HCT116 (cell line): ENCODE measurements around the gene VPS33A. TPM values are rescaled to one million over a fixed set of nuclear protein-coding genes. Genes with fewer than 3 reads are reported as not detected.

Experiments
- ATAC-seq: fragments of 200-7000 bp; cut with Tn5 transposase; 2 replicates; pipeline ENCODE4 v1.9.1; 2020; ENCODE audit warnings: mild to moderate bottlenecking, moderate library complexity
- BruUV-seq: library from RNA; stranded (reverse); fragments of 400-500 nt; replicated peaks from 2 replicates; lab custom pipeline; 2021; lab: Mats Ljungman, UMichigan
- CTCF ChIA-PET: fragments of 300-600 bp; sonication (Branson Sonifier 250); formaldehyde crosslinking; loops from one replicate; lab custom pipeline; 2021; ENCODE audit warnings: antibody characterized with exemption; lab: Charles Lee
- POLR2A ChIA-PET: fragments of 300-600, 350-600 bp; sonication (Branson Sonifier 250); formaldehyde crosslinking; loops from one replicate; lab custom pipeline; 2021; ENCODE audit warnings: antibody characterized with exemption; lab: Charles Lee
- RAD21 ChIA-PET, 2 experiments: fragments of 300-600 bp; sonication (Branson Sonifier 250); formaldehyde crosslinking; loops; one replicate each; lab custom pipeline; 2023; ENCODE audit warnings: low total read pairs in 2 of 2; ENCODE audit not compliant: uncharacterized antibody in 2 of 2, unreplicated experiment in 2 of 2, low non-redundant PET in 1 of 2; lab: Charles Lee
- DNase-seq: peaks from one replicate; pipeline ENCODE4 v3.0.0-alpha.2; 2010; ENCODE audit warnings: low read depth, low spot score
- H2AFZ ChIP-seq: fragments of 200-600 bp; shearing (Covaris generic), sonication (generic); 2 replicates; pipeline ENCODE4 v1.6.1; 2017; ENCODE audit warnings: low read depth, mixed run types, mixed read lengths, antibody characterized with exemption, low read length; ENCODE audit not compliant: poor library complexity, severe bottlenecking
- H3K27ac ChIP-seq: 2 replicates; pipeline ENCODE4 v1.5.1; 2012; ENCODE audit warnings: low read depth, low read length
- H3K27me3 ChIP-seq: fragments of 200-600 bp; sonication (generic); 2 replicates; pipeline ENCODE4 v1.6.1; 2016; ENCODE audit warnings: mixed run types, low read length, mixed read lengths; ENCODE audit not compliant: insufficient read depth
- H3K36me3 ChIP-seq, 2 experiments: fragments of 200-500 bp in 1 of 2; fragments of 200-600 bp in 1 of 2; sonication (Bioruptor generic) in 1 of 2; sonication (generic) in 1 of 2; 2 replicates each; pipeline versions ENCODE4 v1.5.1 to v1.6.1; 2014 to 2016; ENCODE audit warnings: low read length in 2 of 2, inconsistent platforms in 1 of 2, mixed read lengths in 1 of 2, mixed run types in 1 of 2; ENCODE audit not compliant: insufficient read depth in 2 of 2, control insufficient read depth in 1 of 2
- H3K4me1 ChIP-seq, 2 experiments: fragments of 200-600 bp in 1 of 2; sonication (generic) in 1 of 2; 2 replicates each; pipeline versions ENCODE4 v1.5.1 to v1.6.1; 2012 to 2017; ENCODE audit warnings: low read length in 2 of 2, inconsistent platforms in 1 of 2, mild to moderate bottlenecking in 1 of 2, mixed read lengths in 1 of 2, mixed run types in 1 of 2, moderate library complexity in 1 of 2; ENCODE audit not compliant: insufficient read depth in 2 of 2, control insufficient read depth in 1 of 2
- H3K4me2 ChIP-seq: fragments of 200-600 bp; sonication (generic); 2 replicates; pipeline ENCODE4 v1.6.1; 2017; ENCODE audit warnings: mixed run types, low read length, mixed read lengths
- H3K4me3 ChIP-seq, 2 experiments: fragments of 200-600 bp in 1 of 2; sonication (generic) in 1 of 2; replicated peaks in 1 of 2; 2 replicates each; pipeline ENCODE4 v1.5.1; 2011 to 2016; ENCODE audit warnings: low read length in 2 of 2, control low read depth in 1 of 2, low read depth in 1 of 2, mild to moderate bottlenecking in 1 of 2, mixed read lengths in 1 of 2, mixed run types in 1 of 2
- H3K79me2 ChIP-seq: fragments of 200-600 bp; sonication (generic); 2 replicates; pipeline ENCODE4 v1.6.1; 2017; ENCODE audit warnings: mild to moderate bottlenecking, mixed run types, low read length, moderate library complexity, mixed read lengths; ENCODE audit not compliant: insufficient read depth
- H3K9ac ChIP-seq: fragments of 200-600 bp; sonication (generic); 2 replicates; pipeline ENCODE4 v1.6.1; 2016; ENCODE audit warnings: low read length, mixed read lengths
- H3K9me2 ChIP-seq: fragments of 200-600 bp; sonication (generic), shearing (Covaris generic); 2 replicates; pipeline ENCODE4 v1.6.1; 2017; ENCODE audit warnings: mixed run types, mild to moderate bottlenecking, moderate library complexity; ENCODE audit not compliant: insufficient read depth
- H3K9me3 ChIP-seq, 2 experiments: fragments of 200-500 bp in 1 of 2; fragments of 200-600 bp in 1 of 2; sonication (Bioruptor generic) in 1 of 2; sonication (generic) in 1 of 2; 2 replicates each; pipeline ENCODE4 v1.6.1; 2014 to 2017; ENCODE audit warnings: low read length in 2 of 2, mixed read lengths in 2 of 2, inconsistent platforms in 1 of 2, low read depth in 1 of 2, mild to moderate bottlenecking in 1 of 2, mixed run types in 1 of 2, moderate library complexity in 1 of 2; ENCODE audit not compliant: control insufficient read depth in 1 of 2, insufficient read depth in 1 of 2
- H4K20me1 ChIP-seq: fragments of 200-600 bp; sonication (generic), shearing (Covaris generic); 2 replicates; pipeline ENCODE4 v1.6.1; 2017; ENCODE audit warnings: mixed run types, mild to moderate bottlenecking, moderate library complexity; ENCODE audit not compliant: insufficient read depth
- CEBPB ChIP-seq: IDR thresholded peaks from 2 replicates; pipeline ENCODE4 v1.6.1; 2012; ENCODE audit warnings: low read depth
- EZH2phosphoT487 ChIP-seq: fragments of 200-600 bp; IDR thresholded peaks from 2 replicates; pipeline ENCODE4 v1.6.1; 2018; ENCODE audit warnings: antibody characterized with exemption, borderline replicate concordance
- FOSL1 ChIP-seq: IDR thresholded peaks from 2 replicates; pipeline ENCODE4 v1.6.1; 2012; ENCODE audit warnings: low read depth
- JUND ChIP-seq: IDR thresholded peaks from 2 replicates; pipeline ENCODE4 v1.6.1; 2012
- POLR2AphosphoS5 ChIP-seq: IDR thresholded peaks from 2 replicates; pipeline ENCODE4 v1.6.1; 2011; ENCODE audit warnings: mild to moderate bottlenecking, low read depth, low read length, moderate library complexity
- RAD21 ChIP-seq: IDR thresholded peaks from 2 replicates; pipeline ENCODE4 v1.6.1; 2012; ENCODE audit warnings: low read depth, mild to moderate bottlenecking
- SIN3A ChIP-seq: IDR thresholded peaks from 2 replicates; pipeline ENCODE4 v1.6.1; 2012; ENCODE audit warnings: low read depth
- SRF ChIP-seq: IDR thresholded peaks from 2 replicates; pipeline ENCODE4 v1.6.1; 2012; ENCODE audit warnings: low read depth
- TCF7L2 ChIP-seq: IDR thresholded peaks from 2 replicates; pipeline ENCODE4 v1.7.0; 2011; ENCODE audit warnings: borderline replicate concordance, inconsistent platforms; ENCODE audit not compliant: insufficient read depth, insufficient read length; ENCODE audit errors: extremely low read depth
- ZNF274 ChIP-seq: fragments of 200-500 bp; sonication (Bioruptor generic); IDR thresholded peaks from 2 replicates; pipeline ENCODE4 v1.6.1; 2014; ENCODE audit warnings: mild to moderate bottlenecking, low read depth, low read length, inconsistent platforms
- intact Hi-C: fragments of 100-400 bp; cut with micrococcal nuclease; formaldehyde crosslinking; loops from 2 replicates; pipeline ENCODE4 v1.10.0; 2022
- total RNA-seq: library from RNA; stranded (reverse); gene quantifications from one replicate; pipeline ENCODE4 v1.2.1, GENCODE V29; 2021; ENCODE audit not compliant: unreplicated experiment
- TF ChIP-seq, protein P1 (sequence below): IDR thresholded peaks from 2 replicates; pipeline ENCODE4 v1.6.1; 2011; ENCODE audit warnings: mild to moderate bottlenecking, low read length, moderate library complexity; ENCODE audit not compliant: insufficient replicate concordance; ENCODE audit errors: extremely low read depth

The VPS33A gene
- total RNA-seq, 1 experiment from 2014 or later = 19.4 TPM

- intact Hi-C loops = no loop called here
- Histone ChIP-seq H3K4me1 (no peaks in the 10 kb centered on the region), H3K36me3 (peaks cover 4 to 7% of the 10 kb centered on the region in 2 experiments), H3K9ac (no peak overlapping the region), H3K9me2 (no peaks in the 10 kb centered on the region)
- RAD21 ChIA-PET = no interaction called here
- no peak for DNase-seq
- CTCF ChIA-PET = no interaction called here
- no peak for TF ChIP-seq FOSL1
- no peak for TF ChIP-seq TCF7L2
- no peak for TF ChIP-seq POLR2AphosphoS5
- TF ChIP-seq SRF = no peak
- no peak for TF ChIP-seq SIN3A
- TF ChIP-seq JUND = no peak
- no peak for TF ChIP-seq ZNF274
- TF ChIP-seq CEBPB = no peak
- no peak for TF ChIP-seq RAD21
- no peak for TF ChIP-seq EZH2phosphoT487
- TF ChIP-seq, protein P1, sequence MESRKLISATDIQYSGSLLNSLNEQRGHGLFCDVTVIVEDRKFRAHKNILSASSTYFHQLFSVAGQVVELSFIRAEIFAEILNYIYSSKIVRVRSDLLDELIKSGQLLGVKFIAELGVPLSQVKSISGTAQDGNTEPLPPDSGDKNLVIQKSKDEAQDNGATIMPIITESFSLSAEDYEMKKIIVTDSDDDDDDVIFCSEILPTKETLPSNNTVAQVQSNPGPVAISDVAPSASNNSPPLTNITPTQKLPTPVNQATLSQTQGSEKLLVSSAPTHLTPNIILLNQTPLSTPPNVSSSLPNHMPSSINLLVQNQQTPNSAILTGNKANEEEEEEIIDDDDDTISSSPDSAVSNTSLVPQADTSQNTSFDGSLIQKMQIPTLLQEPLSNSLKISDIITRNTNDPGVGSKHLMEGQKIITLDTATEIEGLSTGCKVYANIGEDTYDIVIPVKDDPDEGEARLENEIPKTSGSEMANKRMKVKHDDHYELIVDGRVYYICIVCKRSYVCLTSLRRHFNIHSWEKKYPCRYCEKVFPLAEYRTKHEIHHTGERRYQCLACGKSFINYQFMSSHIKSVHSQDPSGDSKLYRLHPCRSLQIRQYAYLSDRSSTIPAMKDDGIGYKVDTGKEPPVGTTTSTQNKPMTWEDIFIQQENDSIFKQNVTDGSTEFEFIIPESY = no peak
- TF ChIP-seq, all 23 proteins: peak for 0
- Histone ChIP-seq H2AFZ (no peak overlapping the region), H3K4me3 (no peak overlapping the region), H4K20me1 (no peaks in the 10 kb centered on the region), H3K9me3 (no peaks in the 10 kb centered on the region), H3K79me2 (no peaks in the 10 kb centered on the region), H3K27ac (no peak overlapping the region), H3K27me3 (no peaks in the 10 kb centered on the region), H3K4me2 (no peak overlapping the region)
- POLR2A ChIA-PET = no interaction called here
- no TSS peak for BruUV-seq
- ATAC-seq = no peak
Measured at GRCh38 chr12:122232691-122233090, 33.6 kb downstream of the VPS33A start.
